ENCODE data around the gene EML2. TPM values are rescaled to one million over a fixed set of nuclear protein-coding genes. Genes with fewer than 3 reads are reported as not detected.
A peak's percentile ranks its signal among the peaks of the same experiment; 100 is the strongest.

Gene EML2
- total RNA-seq, 1 experiment from 2014 or later: 110 TPM

DNA sequence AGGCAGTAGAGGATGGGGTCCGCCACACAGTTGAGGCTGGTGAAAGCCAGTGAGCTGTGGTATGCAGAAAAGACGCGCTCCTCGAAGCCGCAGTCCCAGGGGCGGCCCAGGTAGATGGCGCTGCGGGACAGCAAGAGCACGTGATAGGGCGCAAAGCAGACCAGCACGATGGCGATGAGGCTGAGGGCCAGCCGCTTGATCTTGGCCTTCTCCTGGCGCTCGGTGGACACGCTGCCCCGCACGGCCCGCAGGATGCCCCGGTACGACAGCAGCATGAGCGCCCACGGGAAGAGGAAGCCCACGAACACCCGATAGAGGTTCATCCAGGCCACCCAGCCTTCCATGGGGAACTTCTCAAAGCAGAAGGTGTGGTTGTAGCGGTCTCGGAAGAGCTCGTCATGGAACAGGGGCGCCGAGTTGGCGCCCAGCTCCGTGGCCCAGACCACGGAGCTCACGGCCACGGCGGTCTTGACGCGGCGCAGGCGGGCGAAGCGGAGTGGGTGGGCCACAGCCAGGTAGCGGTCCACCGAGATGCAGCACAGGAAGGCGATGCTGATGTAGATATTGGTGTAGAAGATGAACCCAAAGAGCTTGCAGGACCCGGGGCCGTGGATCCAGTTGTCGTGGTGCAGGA is 48.1 kb downstream of the EML2 start:
- TF ChIP-seq, protein P1, sequence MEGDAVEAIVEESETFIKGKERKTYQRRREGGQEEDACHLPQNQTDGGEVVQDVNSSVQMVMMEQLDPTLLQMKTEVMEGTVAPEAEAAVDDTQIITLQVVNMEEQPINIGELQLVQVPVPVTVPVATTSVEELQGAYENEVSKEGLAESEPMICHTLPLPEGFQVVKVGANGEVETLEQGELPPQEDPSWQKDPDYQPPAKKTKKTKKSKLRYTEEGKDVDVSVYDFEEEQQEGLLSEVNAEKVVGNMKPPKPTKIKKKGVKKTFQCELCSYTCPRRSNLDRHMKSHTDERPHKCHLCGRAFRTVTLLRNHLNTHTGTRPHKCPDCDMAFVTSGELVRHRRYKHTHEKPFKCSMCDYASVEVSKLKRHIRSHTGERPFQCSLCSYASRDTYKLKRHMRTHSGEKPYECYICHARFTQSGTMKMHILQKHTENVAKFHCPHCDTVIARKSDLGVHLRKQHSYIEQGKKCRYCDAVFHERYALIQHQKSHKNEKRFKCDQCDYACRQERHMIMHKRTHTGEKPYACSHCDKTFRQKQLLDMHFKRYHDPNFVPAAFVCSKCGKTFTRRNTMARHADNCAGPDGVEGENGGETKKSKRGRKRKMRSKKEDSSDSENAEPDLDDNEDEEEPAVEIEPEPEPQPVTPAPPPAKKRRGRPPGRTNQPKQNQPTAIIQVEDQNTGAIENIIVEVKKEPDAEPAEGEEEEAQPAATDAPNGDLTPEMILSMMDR (IDR thresholded peaks at IDR 0.05; ENCODE audit: unreplicated experiment): peak; percentile 56
- BruUV-seq (replicated peaks): no TSS peak
- H3K27me3 Mint-ChIP-seq (ENCODE audit: insufficient read depth, unreplicated experiment): peaks cover 4% of the 10 kb centered on the region
- H3K9me3 Mint-ChIP-seq (ENCODE audit: unreplicated experiment): no peaks in the 10 kb centered on the region
- DNase-seq (ENCODE audit: unreplicated experiment): peak; percentile 60
- ChIA-PET CTCF (interaction anchor here (0.5 to 2.3 kb wide), 14 partner anchors 14 to 605 kb away, joined by 3 to 24 read pairs (median 3); partner anchors contain the start of gene SIX5), POLR2A (interaction anchor here (0.6 to 1.5 kb wide), 3 partner anchors 14 to 177 kb away, joined by 3 to 4 read pairs (median 3); partner anchors contain the start of gene EML2)
- H3K4me1 Mint-ChIP-seq (ENCODE audit: insufficient read depth, unreplicated experiment): peaks cover 9% of the 10 kb centered on the region
- intact Hi-C loops (cut with micrococcal nuclease): loop anchor here (1.0 kb wide), 1 partner anchor 51 kb away; no protein-coding TSS in a partner anchor
- no peak overlapping the region for H3K4me3 Mint-ChIP-seq (ENCODE audit: unreplicated experiment)
- H3K36me3 Mint-ChIP-seq (ENCODE audit: insufficient read depth, unreplicated experiment): no peaks in the 10 kb centered on the region
- no peak overlapping the region for H3K27ac Mint-ChIP-seq (ENCODE audit: low read depth, unreplicated experiment)

DNA sequence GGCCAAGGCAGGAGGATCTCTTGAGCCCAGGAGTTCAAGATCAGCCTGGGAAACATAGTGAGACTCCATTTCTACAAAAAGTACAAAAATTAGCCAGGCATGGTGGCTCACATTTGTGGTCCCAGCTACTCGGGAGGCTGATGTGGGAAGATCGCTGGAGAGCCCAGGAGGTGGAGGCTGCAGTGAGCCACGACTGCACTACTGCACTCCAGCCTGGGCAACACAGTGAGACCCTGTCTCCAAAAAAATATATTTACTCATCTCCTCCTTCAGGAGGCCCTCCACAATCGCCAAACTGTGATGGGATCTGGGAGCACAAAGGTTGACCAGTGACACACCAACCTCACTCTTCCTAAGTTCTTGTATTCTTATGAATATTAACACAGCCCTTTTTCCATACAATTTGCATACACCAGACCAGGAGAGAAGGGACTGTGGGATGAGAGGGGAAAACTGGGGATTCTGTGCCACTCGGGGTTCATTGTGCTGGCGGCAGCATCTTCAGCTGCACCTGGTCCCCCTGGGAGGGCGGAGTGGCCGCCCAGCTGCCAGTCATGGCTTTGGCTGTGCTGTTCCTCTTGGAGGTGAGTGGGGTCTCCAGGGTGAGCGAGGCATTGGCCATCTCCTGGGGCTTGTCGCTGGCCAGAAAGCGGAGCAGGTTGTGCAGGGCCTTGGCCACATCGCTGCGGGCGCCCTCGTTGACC is 48.7 kb downstream of the EML2 start:
- Mint-ChIP-seq H3K27me3 (ENCODE audit: insufficient read depth, unreplicated experiment) (no peaks in the 10 kb centered on the region), H3K4me1 (ENCODE audit: insufficient read depth, unreplicated experiment) (peaks cover 9% of the 10 kb centered on the region), H3K4me3 (ENCODE audit: unreplicated experiment) (no peak overlapping the region), H3K9me3 (ENCODE audit: unreplicated experiment) (no peaks in the 10 kb centered on the region), H3K27ac (ENCODE audit: low read depth, unreplicated experiment) (no peak overlapping the region), H3K36me3 (ENCODE audit: insufficient read depth, unreplicated experiment) (no peaks in the 10 kb centered on the region)
- CTCF ChIA-PET: interaction anchor here (0.5 to 2.3 kb wide), 13 partner anchors 13 to 606 kb away, joined by 3 to 24 read pairs (median 3); partner anchors contain the start of gene SIX5
- POLR2A ChIA-PET: interaction anchor here (0.7 to 1.5 kb wide), 3 partner anchors 14 to 58 kb away, joined by 3 to 4 read pairs (median 3); partner anchors contain the start of gene EML2
- TF ChIP-seq, protein P1 (IDR thresholded peaks at IDR 0.05; ENCODE audit: unreplicated experiment): no peak
- intact Hi-C loops (cut with micrococcal nuclease): loop anchor here (1.0 kb wide), 1 partner anchor 52 kb away; no protein-coding TSS in a partner anchor
- BruUV-seq (replicated peaks): no TSS peak
- no peak for DNase-seq (ENCODE audit: unreplicated experiment)

DNA sequence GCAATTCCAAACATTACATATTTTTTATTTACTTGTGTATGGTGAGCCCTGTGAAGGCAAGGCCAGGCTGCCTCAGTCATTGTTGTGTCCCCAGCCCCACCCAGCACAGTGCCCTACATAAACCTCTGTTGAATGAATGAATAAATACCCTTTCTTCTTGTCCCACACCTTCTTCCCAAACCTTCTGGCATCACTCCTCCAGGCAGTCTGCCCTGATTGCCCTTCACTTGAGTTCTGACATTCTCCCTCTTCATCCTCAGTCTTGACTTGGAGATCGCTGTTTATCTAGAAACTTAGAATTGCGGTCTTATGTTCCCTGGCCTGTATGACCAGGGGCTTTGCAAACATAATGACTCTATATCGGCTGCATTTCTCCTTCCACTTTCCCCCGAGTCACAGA is 49.4 kb downstream of the EML2 start:
- no peak overlapping the region for H3K27ac Mint-ChIP-seq (ENCODE audit: low read depth, unreplicated experiment)
- intact Hi-C loops (cut with micrococcal nuclease): no loop called here
- ChIA-PET POLR2A (interaction anchor here (0.7 to 1.6 kb wide), 2 partner anchors 13 to 57 kb away, joined by 3 to 4 read pairs; no protein-coding TSS in a partner anchor), CTCF (interaction anchor here (0.6 to 2.7 kb wide), 6 partner anchors 8 to 163 kb away, joined by 3 to 24 read pairs (median 4); no protein-coding TSS in a partner anchor)
- no peak overlapping the region for H3K4me3 Mint-ChIP-seq (ENCODE audit: unreplicated experiment)
- no peaks in the 10 kb centered on the region for H3K27me3 Mint-ChIP-seq (ENCODE audit: insufficient read depth, unreplicated experiment)
- H3K36me3 Mint-ChIP-seq (ENCODE audit: insufficient read depth, unreplicated experiment): no peaks in the 10 kb centered on the region
- no TSS peak for BruUV-seq (replicated peaks)
- TF ChIP-seq, protein P1 (IDR thresholded peaks at IDR 0.05; ENCODE audit: unreplicated experiment): no peak
- H3K9me3 Mint-ChIP-seq (ENCODE audit: unreplicated experiment): no peaks in the 10 kb centered on the region
- DNase-seq (ENCODE audit: unreplicated experiment): no peak
- H3K4me1 Mint-ChIP-seq (ENCODE audit: insufficient read depth, unreplicated experiment): peaks cover 9% of the 10 kb centered on the region

DNA sequence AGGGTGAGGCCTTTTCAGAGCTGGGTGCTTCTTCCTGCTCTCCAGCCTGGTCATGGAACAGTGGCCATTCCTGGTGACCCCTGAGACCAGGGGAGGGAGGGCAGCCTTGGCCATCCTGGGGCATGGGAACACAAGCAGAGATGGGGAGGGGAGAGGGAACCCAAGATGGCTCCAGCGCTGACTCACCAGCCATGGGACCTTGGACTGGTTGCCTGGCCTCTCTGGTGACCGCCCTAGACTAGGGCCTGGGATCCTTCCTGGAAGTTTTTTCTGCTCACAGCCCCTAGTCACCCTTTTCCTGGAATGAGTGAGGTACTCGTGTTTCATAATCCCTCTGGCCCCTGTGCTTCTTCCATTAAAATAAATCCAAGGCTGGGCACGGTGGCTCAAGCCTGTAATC is 51.3 kb downstream of the EML2 start:
- BruUV-seq (replicated peaks): no TSS peak
- Mint-ChIP-seq H3K9me3 (ENCODE audit: unreplicated experiment) (no peaks in the 10 kb centered on the region), H3K36me3 (ENCODE audit: insufficient read depth, unreplicated experiment) (peaks cover 8% of the 10 kb centered on the region), H3K4me1 (ENCODE audit: insufficient read depth, unreplicated experiment) (peaks cover 15% of the 10 kb centered on the region), H3K27me3 (ENCODE audit: insufficient read depth, unreplicated experiment) (no peaks in the 10 kb centered on the region), H3K27ac (ENCODE audit: low read depth, unreplicated experiment) (no peak overlapping the region), H3K4me3 (ENCODE audit: unreplicated experiment) (no peak overlapping the region)
- CTCF ChIA-PET: interaction anchor here (0.5 to 2.7 kb wide), 2 partner anchors 54 to 247 kb away, joined by 5 to 14 read pairs; no protein-coding TSS in a partner anchor
- no peak for DNase-seq (ENCODE audit: unreplicated experiment)
- intact Hi-C loops (cut with micrococcal nuclease): no loop called here
- TF ChIP-seq, protein P1 (IDR thresholded peaks at IDR 0.05; ENCODE audit: unreplicated experiment): no peak
- POLR2A ChIA-PET: interaction anchor here (1.6 kb wide), 1 partner anchor 11 kb away, joined by 4 read pairs; no protein-coding TSS in a partner anchor
